Ovary (tissue), 9 donors: Measurements from ENCODE around the gene STEAP3. TPM values are rescaled to one million over a fixed set of nuclear protein-coding genes. Genes with fewer than 3 reads are reported as not detected.

ENCODE experiments used
- DNase-seq, 5 donors: peaks; one replicate each; pipeline ENCODE4 v3.0.0-alpha.2; 2019 to 2020
- H3K27ac ChIP-seq, 2 donors: fragments of 200-600 bp; one replicate each; pipeline versions ENCODE4 v1.5.1 to v1.8.0; 2019 to 2022
- H3K27me3 ChIP-seq: fragments of 200-600 bp; one replicate; pipeline ENCODE4 v1.8.0; 2022
- H3K36me3 ChIP-seq: fragments of 200-600 bp; sonication (generic); one replicate; pipeline ENCODE4 v1.5.1; 2019
- H3K4me1 ChIP-seq: one replicate; pipeline ENCODE4 v1.8.1; 2013; ENCODE audit warnings: mild to moderate bottlenecking, moderate library complexity; ENCODE audit not compliant: insufficient read depth
- H3K4me3 ChIP-seq: fragments of 200-600 bp; sonication (generic); one replicate; pipeline ENCODE4 v1.5.1; 2017
- H3K9me3 ChIP-seq, 2 donors: fragments of 200-600 bp in 1 of 2; sonication (generic) in 1 of 2; one replicate each; pipeline versions ENCODE4 v1.5.1 to v1.8.1; 2013 to 2019; ENCODE audit warnings: mild to moderate bottlenecking in 1 of 2, moderate library complexity in 1 of 2
- CTCF ChIP-seq, 3 donors: fragments of 450-650 bp in 2 of 3; fragments of 200-600 bp in 1 of 3; IDR thresholded peaks; one replicate each; pipeline versions ENCODE4 v1.5.1 to v1.8.0; 2016 to 2022; ENCODE audit warnings: antibody characterized with exemption in 3 of 3, mild to moderate bottlenecking in 1 of 3
- EP300 ChIP-seq: sonication (generic); formaldehyde crosslinking; IDR thresholded peaks from one replicate; pipeline ENCODE4 v1.6.1; 2017; ENCODE audit warnings: antibody characterized with exemption
- POLR2A ChIP-seq: fragments of 450-650 bp; IDR thresholded peaks from one replicate; pipeline ENCODE4 v1.6.1; 2017; ENCODE audit warnings: antibody characterized with exemption, mild to moderate bottlenecking, moderate library complexity
- WGBS, 3 donors: extraction: QIAGEN DNeasy Blood & Tissue Kit in 1 of 3; methylation state at CpG; one replicate each; pipeline versions ENCODE4 v1.1.5 to v1.1.7; 2013 to 2017; 5-methylcytosine and 5-hydroxymethylcytosine counted together
- intact Hi-C, 4 donors: fragments of 100-400 bp; cut with DNase I; formaldehyde crosslinking; loops; one replicate each; pipeline versions ENCODE4 v1.11.0 to v1.15.1; 2022 to 2023
- polyA plus RNA-seq, 2 donors: library from polyadenylated mRNA; stranded (reverse); fragments of 200-250 nt in 1 of 2; fragments of 350-450 nt in 1 of 2; fragmentation: Illumina TruSeq in 1 of 2; extraction: RNeasy Lipid Tissue Mini Kit (QIAGEN cat#74804) in 1 of 2; gene quantifications; one replicate each; pipeline ENCODE4 v1.2.3, GENCODE V29; 2013 to 2014
- total RNA-seq, 7 donors: library from RNA; depleted of rRNA in 2 of 7; stranded (reverse); fragments of >200 nt in 2 of 7; fragmentation: NEBNext Ultra II Directional in 3 of 7; extraction: Animal tissue kit (Norgen Biotek cat#: 25700) in 3 of 7; gene quantifications; one replicate each; pipeline versions ENCODE4 v1.1.0 to v1.2.4, GENCODE V29; 2016 to 2023
- donor health status: DM: no; HTN: no; CAD: no; lungs with moderate emphysema.
- donor health status: DM: no; HTN: no; CAD: no.
- donor health status: Bipolar disorder and iron deficiency.
- donor health status: DM: yes; HTN: yes; CAD: no.
- donor health status: DM: no; HTN: no; CAD: no.
- donor health status: DM: yes; HTN: yes; CAD: no.

Gene STEAP3
- total and polyA plus RNA-seq, 9 donors = 2.3 to 13.3 (median 5.8) TPM

DNA sequence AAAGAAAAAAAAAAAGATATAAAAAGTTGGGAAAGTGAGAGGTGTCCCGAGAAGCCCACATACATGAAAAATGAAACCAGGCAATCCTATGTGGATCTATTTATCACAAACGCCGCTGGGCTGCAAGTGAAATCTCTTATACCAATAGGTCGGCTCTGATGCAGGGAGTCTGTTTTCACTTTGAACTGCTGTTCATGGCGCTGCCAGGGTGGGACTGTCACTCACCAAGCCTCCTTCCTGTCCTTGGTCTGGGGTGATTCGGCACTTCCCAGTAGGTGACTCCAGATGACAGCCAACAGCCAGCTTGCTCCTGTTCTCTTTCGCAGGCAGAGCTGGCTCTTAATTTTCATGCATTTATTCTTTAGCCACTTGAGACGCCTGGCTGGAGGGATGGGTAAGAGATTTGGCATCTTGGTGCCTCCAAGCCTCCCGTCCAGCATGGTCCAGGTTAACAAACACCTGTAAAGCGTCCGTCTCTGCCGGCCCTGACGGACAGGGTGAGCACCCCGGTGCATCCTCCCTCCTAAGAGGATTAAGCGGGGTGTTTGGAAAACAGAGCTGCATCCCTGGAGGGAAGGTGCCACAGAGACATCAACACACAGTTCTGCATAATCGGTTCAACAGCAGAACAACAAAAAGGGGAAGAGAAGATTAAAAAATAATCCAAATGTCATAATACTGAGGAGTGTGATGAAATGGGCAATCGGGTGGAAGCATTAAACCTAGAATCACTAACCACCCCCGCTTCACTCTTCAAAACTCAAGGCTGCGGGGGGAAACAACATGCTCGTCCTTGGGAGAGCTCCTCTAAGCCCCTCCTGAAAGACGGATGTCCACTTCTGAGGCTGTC is 58.7 kb downstream of the STEAP3 start:
- intact Hi-C loops = no loop called here
- H3K4me3 ChIP-seq = no peak overlapping the region
- H3K27ac ChIP-seq = no peak overlapping the region
- no peak for TF ChIP-seq EP300
- TF ChIP-seq CTCF (IDR thresholded peaks at IDR 0.05) = no peak
- TF ChIP-seq POLR2A = no peak
- DNase-seq = no peak
- no peaks in the 10 kb centered on the region for H3K4me1 ChIP-seq
- no peaks in the 10 kb centered on the region for H3K36me3 ChIP-seq
- 80 to 84% (median 82%) methylated on average over 21 of the region's 21 CpGs for WGBS, 3 donors
- H3K9me3 ChIP-seq = no peaks in the 10 kb centered on the region
- no peaks in the 10 kb centered on the region for H3K27me3 ChIP-seq

- Histone ChIP-seq H3K9me3 (no peaks in the 10 kb centered on the region), H3K4me1 (no peaks in the 10 kb centered on the region), H3K27ac (no peak overlapping the region), H3K36me3 (no peaks in the 10 kb centered on the region), H3K4me3 (no peak overlapping the region), H3K27me3 (no peaks in the 10 kb centered on the region)
- intact Hi-C loops = no loop called here
- WGBS, 3 donors = 83 to 87% (median 85%) methylated on average over 4 of the region's 4 CpGs
- TF ChIP-seq EP300 (no peak), CTCF (IDR thresholded peaks at IDR 0.05) (no peak), POLR2A (no peak)
- no peak for DNase-seq
Measured at GRCh38 chr2:119282996-119283511, 59.4 kb downstream of the STEAP3 start.

GRCh38 chr2:119283873-119284331 is 60.3 kb downstream of the STEAP3 start:
- Histone ChIP-seq H3K9me3 (no peaks in the 10 kb centered on the region), H3K4me3 (no peak overlapping the region), H3K4me1 (no peaks in the 10 kb centered on the region), H3K27ac (no peak overlapping the region), H3K36me3 (no peaks in the 10 kb centered on the region), H3K27me3 (no peaks in the 10 kb centered on the region)
- intact Hi-C loops = no loop called here
- 83 to 86% (median 84%) methylated on average over 10 of the region's 10 CpGs for WGBS, 3 donors
- no peak for TF ChIP-seq POLR2A
- no peak for TF ChIP-seq EP300
- no peak for TF ChIP-seq CTCF (IDR thresholded peaks at IDR 0.05)
- DNase-seq = no peak

DNA sequence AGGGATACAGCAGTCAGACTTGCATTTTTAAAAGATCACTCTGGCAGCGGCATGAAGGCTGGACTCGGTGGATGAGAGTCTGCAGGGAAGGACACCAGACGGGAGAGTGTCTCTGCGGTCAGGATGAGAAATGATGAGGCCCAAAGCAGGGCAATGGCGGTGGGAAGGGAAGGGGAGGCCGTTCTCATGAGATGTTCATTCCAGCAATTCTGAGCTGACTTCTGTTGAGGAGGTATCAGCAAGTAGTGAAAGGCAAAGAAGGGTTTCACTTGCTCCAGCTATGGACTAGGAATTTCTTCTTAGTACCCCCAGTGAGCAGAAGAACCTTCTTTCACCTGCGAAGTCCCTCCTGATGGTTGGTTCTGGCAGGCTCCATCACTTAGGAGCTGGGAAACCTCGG is 63.0 kb downstream of the STEAP3 start:
- WGBS, 3 donors = 83 to 94% (median 89%) methylated on average over 8 of the region's 8 CpGs
- no peak overlapping the region for H3K27ac ChIP-seq
- no peak for DNase-seq
- H3K36me3 ChIP-seq = no peaks in the 10 kb centered on the region
- H3K4me3 ChIP-seq = no peak overlapping the region
- no peaks in the 10 kb centered on the region for H3K27me3 ChIP-seq
- no peaks in the 10 kb centered on the region for H3K9me3 ChIP-seq
- H3K4me1 ChIP-seq = no peaks in the 10 kb centered on the region
- no peak for TF ChIP-seq POLR2A
- TF ChIP-seq EP300 = no peak
- TF ChIP-seq CTCF (IDR thresholded peaks at IDR 0.05) = no peak
- intact Hi-C loops = loop anchor here in 1 of 4 donors (5.0 kb wide), 1 partner anchor 274 kb away; no protein-coding TSS in a partner anchor
